HUDEP-2 (cell line): Measurements from ENCODE around the gene KLHDC3.
"Not testable (repeated sequence)": the region's sequence is repeated elsewhere in the genome, so short reads cannot be mapped to it uniquely, and the experiment has no call there.

Experiments used
- DNase-seq, 76 experiments: peaks; one replicate each; lab custom pipeline; 2025; ENCODE audit not compliant: unreplicated experiment in 76 of 76; lab: John Stamatoyannopoulos, UW

The KLHDC3 gene

DNA sequence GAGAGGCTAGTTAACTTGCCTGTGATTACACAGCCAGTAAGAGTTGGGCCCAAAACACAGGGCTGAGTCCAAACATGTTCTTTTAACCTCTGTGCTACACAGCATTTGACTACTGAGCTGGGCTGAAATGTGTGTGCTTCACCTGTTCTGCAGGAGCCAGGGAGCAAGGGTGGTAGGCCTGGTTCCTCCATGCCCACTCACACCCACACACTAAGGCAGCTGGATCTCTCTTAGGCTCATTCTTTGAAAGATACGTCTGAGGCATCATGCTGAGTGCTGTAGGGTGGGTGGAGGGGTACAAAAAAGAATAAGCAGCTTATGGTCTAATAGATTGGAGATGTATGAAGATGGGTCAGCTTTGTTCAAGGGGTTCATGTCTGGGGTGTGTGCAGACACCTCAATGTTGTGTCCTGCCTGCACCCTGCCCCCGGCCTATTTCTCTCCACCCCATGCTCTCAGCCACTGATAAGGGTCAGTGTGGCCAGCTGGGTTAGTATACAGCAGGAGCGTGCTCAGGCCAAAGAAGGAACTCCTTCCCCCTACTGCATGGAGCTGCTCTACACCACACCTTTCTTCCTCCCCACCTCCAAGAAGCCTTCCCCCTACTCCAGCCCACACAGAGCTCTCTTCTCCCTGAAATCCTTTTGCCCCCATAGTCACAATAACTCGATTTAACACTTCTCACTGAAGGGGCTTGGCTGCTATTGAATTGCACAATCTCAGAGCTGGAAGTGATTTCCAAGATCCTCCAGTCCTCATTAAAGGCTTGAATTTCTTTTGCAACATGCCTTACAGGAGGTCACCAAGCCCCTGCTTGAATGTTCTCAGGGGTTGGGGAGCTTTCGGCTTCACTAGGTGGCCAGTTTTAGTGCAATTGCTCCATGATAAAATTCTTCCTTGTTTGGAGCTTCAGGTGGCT lies 26.3 kb upstream of the KLHDC3 start:
- DNase-seq: peak in 5 of 76 experiments; percentile 14 to 42 (median 20)

DNA sequence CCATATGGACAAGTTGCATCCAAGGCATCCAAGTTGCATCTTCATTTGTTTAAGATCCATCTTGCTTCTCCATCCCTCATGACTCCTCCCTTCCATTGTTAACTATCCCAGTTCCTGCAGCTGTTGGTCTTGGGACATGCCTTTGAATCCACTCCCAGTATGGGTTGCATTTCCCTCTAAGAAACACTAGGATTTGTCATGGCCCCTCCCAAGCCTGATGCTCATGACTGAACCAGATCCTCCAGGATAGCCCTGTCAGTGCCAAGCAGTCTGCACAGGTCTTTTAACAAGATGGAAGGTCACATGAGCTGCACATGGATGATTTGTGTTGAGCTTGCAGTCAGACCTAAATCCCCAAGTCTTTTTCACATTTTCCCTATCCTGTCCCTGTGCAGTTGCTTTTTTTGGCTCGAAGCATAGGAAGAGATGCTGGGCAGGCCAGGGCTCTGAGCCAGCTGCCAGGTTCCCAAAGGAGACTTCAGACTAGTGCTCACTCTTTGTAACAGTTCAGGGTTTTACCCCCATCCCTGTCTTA lies 25.5 kb upstream of the KLHDC3 start:
- no peak for DNase-seq

DNA sequence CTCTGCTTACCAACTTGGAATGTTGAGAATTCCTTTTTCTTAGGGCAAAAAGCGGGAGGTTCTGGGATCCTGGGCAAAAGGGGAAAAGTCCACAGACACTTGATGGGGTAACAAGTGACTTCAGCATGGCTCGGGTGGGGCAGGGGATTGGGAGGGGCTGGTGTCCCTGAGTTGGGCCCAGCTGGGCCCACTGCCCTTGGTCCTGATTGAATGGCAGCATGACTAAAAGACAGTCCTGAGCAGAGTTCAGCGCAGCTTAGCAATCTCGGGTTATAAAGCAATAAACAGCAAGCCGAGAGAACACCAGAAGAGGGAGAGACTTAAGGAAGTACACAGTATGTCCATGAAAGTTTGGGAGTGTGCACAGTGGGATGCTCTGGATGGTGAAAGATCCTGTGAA lies 24.1 kb upstream of the KLHDC3 start:
- DNase-seq: no peak

DNA sequence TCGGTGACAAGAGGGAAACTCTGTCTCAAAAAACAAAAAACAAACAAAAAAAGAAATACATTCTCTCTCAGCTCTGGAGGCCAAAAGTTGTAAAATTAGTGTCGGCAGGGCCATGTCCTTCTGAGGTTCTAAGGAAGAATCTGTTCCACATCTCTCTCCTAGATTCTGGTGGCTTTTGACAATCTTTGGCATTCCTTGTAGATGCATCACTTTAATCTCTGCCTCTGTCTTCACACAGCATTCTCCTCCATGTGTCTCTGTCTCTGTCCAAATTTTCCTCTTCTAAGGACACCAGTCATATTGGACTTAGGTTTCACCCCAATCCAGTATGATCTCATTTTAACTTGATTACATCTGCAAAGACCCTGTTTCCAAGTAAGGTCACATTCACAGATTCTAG lies 20.6 kb upstream of the KLHDC3 start:
- no peak for DNase-seq

DNA sequence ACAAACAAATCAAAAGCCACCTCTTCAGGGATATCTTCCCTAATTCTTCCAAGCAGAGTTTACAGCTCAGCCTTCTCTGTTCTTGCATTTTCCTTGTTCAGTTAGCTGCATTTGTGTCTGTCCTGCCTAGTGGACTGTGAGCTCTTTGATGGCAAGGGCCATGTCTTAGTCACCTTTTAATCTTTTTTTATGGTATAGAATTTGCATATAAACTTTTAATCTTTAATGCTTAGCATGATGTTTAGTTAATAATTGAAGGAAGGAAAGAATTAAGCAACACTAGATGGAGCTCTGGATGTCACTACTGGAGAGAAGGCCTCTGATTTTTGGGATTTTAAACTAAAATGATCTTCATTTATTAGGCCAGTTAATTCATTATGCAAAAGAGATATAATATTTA lies 17.5 kb upstream of the KLHDC3 start:
- no peak for DNase-seq

DNA sequence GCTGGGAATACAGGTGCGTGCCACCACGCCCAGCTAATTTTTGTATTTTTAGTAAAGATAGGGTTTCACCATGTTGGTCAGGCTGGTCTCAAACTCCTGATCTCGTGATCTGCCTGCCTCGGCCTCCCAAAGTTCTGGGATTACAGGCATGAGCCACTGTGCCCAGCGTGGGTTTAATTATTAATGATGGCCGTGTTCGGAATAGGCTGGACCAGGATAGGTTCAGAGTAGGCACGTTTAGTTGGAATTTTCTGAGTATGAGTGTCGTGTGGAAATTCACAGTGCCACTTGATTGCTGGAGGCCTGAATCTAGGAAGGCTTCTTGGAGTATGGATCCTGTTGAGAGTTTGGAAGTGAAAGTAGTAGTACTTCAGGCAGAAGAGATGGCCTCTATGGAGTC lies 15.8 kb upstream of the KLHDC3 start:
- not testable (repeated sequence) for DNase-seq

DNA sequence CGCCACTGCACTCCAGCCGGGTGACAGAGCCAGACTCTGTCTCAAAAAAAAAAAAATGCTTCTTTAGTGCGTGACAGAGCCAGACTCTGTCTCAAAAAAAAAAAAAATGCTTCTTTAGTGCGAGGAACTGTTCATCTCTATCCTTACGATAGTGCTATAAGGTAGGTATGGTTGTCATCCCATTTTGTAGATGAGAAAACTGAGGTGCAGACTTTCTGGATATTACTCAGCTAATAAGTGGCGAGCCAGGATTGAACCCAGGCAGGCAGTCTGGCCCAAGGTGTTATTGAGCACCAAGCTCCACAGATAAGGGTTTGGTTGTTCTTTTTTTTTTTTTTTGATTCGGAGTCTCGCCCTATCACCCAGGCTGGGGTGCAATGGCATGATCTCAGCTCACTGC lies 12.2 kb upstream of the KLHDC3 start:
- no peak for DNase-seq

DNA sequence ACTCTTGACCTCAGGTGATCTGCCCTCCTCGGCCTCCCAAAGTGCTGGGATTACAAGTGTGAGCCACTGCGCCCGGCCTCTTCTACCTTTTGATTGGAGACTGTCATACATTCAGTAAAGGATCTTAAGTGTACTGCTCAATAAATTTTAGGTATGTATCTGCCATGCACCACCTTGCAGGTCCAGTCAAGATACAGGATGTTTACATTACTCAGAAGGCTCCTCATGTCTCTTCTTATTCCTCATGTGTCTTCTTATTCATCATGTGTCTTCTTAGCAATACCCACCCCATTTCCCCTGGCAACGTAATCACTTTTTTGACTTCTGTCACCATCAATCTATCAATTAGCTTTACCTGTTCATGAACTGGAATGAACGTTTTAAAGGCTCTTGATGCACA lies 8.2 kb upstream of the KLHDC3 start:
- DNase-seq: no peak

DNA sequence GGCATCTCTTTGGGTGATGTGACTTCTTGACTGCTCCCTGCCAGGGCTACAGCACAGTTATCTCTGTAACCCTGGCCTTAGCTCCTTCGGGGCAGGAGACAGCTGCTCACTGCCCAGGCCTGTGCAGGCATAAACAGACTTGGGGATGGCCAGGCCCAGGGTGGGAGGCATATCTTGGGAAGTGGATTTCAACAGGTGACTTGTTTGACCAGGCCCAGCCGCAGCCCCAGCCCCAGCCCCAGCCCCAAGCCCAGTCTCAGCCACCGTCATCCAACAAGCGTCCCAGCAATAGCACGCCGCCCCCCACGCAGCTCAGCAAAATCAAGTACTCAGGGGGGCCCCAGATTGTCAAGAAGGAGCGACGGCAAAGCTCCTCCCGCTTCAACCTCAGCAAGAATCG lies 7.8 kb upstream of the KLHDC3 start:
- DNase-seq: no peak

DNA sequence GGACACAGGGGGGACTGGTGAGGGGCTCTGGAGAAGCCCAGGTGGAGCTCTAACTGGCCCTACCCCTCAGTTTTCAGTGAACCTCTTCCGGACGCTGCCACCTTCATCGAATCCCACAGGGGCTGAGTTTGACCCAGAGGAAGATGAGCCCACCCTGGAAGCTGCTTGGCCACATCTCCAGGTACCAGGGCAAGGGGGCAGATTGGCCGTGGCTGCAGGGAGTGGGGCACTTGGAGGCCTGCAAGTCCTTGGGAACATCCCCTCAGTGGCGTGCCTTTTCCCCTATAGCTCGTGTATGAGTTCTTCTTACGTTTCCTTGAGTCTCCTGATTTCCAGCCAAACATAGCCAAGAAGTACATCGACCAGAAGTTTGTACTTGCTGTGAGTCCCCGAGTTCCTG lies 6.9 kb upstream of the KLHDC3 start:
- DNase-seq: no peak

DNA sequence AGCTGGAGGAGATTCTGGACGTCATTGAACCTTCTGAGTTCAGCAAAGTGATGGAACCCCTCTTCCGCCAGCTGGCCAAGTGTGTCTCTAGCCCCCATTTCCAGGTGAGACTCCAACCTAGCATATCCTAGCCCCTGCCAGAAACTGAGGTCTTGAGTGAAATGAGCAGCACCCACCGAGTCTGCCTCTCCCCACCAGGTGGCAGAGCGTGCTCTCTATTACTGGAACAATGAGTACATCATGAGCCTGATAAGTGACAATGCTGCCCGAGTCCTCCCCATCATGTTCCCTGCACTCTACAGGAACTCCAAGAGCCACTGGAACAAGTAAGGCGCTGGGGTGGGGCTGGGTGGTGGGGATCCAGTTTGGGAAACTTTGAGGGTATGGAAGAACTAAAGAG lies 4.9 kb upstream of the KLHDC3 start:
- DNase-seq: peak in 60 of 76 experiments; percentile 9 to 68 (median 45)

DNA sequence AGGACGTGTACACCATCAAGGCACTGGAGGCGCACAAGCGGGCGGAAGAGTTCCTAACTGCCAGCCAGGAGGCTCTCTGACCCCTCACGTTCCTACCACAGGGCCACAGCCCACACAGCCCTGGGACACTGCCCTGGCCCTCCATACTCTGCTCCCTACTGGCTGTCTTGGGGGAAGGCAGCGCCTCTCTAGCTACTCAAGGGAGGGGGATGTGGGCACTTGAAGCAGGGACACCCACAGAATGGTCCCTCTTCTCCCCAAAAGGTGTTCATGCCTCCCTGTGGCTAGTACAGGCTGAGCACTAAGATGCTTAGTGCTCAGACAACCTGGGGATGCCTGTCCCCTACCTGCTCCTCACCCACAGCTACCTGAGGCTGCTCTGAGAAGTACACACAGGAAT lies 2.8 kb upstream of the KLHDC3 start:
- DNase-seq: no peak

DNA sequence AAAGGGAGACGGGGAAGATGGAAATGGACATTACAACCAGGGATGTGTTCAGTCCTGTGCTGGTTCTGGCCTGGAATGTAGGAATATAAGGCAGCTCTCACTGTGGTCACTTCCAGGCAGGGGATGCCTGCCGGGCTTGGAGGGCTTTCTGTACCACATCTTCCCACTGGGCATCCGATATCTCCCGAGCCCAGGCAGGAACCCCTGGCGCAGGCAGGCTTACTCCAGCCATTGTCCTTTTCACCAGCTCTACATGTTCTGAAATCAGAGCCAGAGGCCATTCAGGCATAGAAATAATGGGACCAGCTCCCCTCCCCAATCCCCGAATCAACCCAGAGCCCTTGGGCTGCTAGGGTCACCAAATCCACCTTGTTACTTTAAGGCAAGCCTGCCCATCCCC lies 1.7 kb upstream of the KLHDC3 start:
- DNase-seq: no peak

DNA sequence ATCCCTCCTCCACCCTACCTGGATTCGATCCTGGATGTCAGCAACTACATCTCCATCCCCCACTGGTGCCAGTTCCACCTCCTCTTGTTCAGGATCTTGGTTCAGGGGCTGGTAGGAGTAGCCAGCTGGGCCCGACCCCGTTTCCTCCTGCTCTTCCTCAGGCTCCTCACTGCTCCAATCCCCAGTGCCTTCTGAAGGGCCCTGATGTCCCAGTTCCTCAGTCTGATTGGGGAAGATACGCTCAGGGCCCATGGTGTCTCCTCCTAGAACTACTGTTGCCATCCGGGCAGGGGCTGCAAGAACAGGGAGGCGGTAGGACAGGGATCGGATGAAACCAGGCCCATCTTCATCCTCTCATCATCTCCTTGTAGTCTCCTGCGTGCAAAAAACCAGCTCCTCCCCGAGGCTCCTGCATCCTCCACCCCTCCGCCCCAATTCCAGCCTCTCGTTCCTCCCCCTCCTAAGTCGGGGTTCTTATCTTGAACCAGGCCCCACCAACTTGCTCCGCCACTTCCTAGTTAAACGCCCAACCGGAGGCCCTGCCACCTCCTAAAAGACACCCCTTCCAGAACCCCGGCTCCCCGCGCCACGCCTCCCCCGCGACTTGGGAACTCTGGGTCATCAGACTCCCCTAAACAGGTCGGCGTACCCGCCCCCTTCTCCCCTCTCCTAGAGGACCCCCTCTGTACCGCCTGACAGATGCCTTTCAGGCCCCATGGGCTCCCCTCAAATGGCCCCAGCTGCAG lies 779 bp upstream of the KLHDC3 start:
- DNase-seq: peak in 61 of 76 experiments; percentile 20 to 92 (median 69)

DNA sequence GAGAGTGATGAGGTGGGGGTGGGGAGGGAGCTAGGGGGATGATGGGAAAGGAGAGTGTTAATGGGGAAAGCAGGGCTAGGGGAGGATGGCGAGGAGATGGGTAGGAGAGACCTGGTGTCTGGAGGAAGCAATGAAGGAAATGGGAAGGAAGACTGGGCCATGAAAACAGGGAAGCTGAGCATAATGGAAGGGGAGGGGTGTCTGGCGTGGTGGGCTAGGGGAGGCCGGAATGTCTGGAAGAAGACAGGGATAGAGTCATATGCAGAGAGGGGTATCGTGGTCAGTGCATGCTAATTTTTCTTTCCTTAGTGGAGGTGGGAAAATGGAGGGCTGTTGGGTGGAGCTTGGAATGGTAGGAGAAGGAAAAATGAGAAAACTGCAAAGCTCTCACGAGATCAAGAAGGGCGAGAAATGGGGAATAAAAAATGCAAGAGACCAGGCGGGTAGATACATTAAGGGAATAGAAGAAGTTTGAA lies 423 bp downstream of the KLHDC3 start:
- DNase-seq: no peak

DNA sequence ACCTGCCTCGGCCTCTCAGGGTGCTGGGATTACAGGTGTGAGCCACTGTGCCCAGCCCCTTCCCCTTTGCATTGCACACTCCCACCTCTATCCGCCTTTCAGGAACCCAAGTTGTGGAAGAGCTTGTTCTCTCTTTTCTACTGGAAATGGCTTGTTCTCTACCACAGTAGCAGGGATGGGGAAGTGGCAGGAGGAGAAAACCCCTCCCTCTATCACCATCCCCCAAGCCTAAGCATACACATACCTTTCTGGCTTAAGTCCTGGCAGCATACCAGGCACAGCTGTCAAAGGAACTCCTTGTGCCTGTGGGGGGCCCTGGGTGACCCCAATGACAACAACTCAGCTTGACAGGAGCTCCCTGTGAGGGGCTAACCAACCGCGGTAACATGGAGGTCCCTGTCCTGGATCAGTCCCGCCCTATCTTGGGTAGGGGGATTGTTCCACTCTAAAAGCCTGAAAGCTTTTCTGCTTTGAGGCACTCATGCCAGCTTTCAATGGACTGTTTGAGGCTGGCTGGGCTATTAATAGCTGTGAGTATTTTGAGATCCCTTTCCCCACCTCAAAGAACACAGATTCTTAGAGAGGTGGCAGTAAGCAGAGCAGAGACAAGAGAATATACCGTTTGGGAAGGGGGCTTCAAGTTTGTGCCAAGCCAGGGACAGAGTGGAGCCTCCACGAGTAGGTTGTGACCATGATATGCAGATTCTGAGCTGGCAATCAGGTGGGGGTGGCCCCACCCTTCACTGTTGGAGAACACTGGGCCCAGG lies 2.3 kb downstream of the KLHDC3 start:
- peak in 27 of 76 experiments; percentile 6 to 41 (median 28) for DNase-seq

DNA sequence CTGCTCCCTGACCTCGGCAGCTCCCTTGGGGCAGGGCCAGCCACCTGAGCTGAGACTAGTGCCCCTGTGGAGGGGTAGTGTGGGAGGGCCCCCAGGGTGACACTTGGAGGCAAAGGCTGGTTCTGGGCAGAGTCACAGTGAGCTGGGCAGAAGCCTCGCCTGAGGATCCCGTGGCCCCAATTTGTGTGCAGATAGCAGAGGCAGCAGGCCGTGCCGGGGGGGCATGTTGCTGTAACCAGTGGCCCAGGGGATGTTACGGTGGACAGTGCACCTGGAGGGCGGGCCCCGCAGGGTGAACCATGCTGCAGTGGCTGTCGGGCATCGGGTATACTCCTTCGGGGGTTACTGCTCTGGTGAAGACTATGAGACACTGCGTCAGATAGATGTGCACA lies 2.9 kb downstream of the KLHDC3 start:
- DNase-seq: peak in 8 of 76 experiments; percentile 13 to 34 (median 16)

DNA sequence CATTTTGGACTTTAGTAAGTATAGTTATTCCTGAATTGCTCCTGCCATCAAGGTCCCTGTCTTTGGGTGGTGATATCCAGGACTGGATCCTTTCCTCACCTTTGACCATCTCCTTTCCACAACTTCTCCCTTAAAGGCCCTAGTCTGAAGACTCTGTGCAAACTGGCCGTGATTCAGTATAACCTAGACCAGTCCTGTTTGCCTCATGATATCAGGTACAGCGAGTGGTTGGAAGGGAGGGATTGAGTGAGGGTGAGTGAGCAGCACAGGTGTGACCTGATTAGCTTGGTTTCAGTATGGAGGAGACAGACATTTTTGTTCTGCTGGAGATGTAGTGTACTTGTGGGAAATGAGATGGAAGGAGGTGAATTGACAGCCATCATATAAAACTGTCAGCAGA lies 5.1 kb downstream of the KLHDC3 start:
- no peak for DNase-seq

DNA sequence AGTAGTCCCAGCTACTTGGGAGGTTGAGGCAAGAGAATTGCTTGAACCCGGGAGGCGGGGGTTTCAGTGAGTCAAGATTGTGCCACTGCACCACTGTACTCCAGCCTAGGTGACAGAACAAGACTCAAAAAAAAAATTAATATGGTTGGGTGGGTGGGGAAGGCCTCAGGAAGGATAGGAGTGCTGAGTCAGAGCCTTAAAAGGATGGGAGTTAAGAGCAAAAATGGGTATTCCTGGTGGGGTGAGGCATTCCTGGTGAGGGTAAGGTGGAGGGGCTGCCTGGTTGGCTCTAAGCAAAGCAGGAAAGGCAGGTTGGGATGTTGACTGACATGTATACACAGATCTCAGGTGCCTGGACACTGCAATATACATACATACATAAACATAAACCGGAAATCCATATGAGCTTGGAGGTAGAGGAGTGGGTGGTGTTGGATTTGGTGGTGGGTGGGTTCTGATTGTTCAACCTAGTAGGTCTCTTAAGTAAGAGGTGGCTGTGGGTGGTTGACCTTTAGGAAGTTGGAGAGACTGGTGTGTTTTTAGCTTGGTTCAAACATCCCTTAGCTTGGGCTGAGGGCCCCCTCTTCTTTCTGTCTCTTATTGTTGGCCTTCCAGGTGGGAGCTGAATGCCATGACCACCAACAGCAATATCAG lies 6.1 kb downstream of the KLHDC3 start:
- no peak for DNase-seq

DNA sequence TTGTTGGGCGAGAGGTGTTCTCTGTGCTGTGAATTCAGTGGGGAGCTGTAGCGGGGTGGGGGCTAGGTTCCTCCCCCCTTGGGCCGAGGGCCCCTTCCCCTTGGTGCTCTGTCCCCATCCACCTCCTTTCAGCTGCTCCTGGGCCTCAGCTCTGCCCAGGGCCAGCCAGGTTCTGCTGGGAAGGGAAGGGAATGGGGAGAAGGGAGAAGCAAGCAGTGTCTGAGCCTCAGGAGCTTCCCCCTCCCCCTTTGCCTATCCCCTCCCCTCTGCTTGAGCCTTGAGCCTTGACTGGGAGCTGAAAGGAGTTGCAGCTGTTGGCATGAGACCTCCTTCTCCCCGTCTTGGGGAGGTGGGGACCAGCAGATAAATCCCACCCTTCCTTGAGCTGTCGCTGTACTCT lies 6.8 kb downstream of the KLHDC3 start:
- DNase-seq: no peak
